ENCODE data around the gene STRA8. TPM values are rescaled to one million over a fixed set of nuclear protein-coding genes. Genes with fewer than 3 reads are reported as not detected.

Gene STRA8
- total RNA-seq, 1 experiment from 2014 or later: not detected

- ChIA-PET POLR2A (interaction anchor here (0.7 to 0.8 kb wide), 2 partner anchors 19 to 473 kb away, joined by 3 read pairs; no protein-coding TSS in a partner anchor), CTCF (no interaction called here)
- DNase-seq (ENCODE audit: unreplicated experiment): no peak
- H3K9me3 Mint-ChIP-seq (ENCODE audit: unreplicated experiment): no peaks in the 10 kb centered on the region
- BruUV-seq (replicated peaks): no TSS peak
- TF ChIP-seq CTCF (IDR thresholded peaks at IDR 0.05; ENCODE audit: unreplicated experiment): no peak
- H3K27me3 Mint-ChIP-seq (ENCODE audit: insufficient read depth, unreplicated experiment): no peaks in the 10 kb centered on the region
- no peaks in the 10 kb centered on the region for H3K4me1 Mint-ChIP-seq (ENCODE audit: insufficient read depth, unreplicated experiment)
- intact Hi-C loops (cut with micrococcal nuclease): no loop called here
- peaks cover 14% of the 10 kb centered on the region for H3K36me3 Mint-ChIP-seq (ENCODE audit: insufficient read depth, unreplicated experiment)
- no peak overlapping the region for H3K4me3 Mint-ChIP-seq (ENCODE audit: unreplicated experiment)
- H3K27ac Mint-ChIP-seq (ENCODE audit: low read depth, unreplicated experiment): no peak overlapping the region
Measured at GRCh38 chr7:135199439-135199838, 34.2 kb upstream of the STRA8 start.

DNA sequence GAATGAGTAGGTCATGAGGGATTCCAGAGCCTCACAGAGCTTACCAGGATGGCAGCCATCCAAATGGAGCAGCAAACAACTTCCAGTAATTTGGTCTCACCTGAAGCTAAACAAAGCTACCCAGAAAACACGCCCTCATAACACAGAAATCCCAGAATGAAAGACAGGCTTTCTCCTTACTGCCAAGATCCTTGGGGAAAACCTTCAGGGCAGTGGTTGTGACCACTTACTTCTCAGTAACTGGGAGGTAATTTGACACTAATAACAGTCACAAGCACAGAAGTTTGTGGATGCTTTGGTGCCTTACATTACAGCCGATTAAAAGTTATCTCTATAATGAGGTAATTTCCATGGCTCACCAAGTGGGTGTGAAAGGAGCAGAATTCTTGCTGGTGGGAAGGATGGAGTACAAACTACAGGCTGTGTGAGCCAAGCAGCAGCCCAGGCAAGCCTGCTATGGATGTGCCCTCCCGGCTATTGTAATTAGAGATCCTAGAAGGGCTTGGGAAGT lies 32.8 kb upstream of the STRA8 start:
- Mint-ChIP-seq H3K4me3 (ENCODE audit: unreplicated experiment) (no peak overlapping the region), H3K4me1 (ENCODE audit: insufficient read depth, unreplicated experiment) (peaks cover 5% of the 10 kb centered on the region), H3K36me3 (ENCODE audit: insufficient read depth, unreplicated experiment) (peaks cover 17% of the 10 kb centered on the region), H3K27me3 (ENCODE audit: insufficient read depth, unreplicated experiment) (no peaks in the 10 kb centered on the region), H3K9me3 (ENCODE audit: unreplicated experiment) (no peaks in the 10 kb centered on the region), H3K27ac (ENCODE audit: low read depth, unreplicated experiment) (no peak overlapping the region)
- ChIA-PET CTCF (no interaction called here), POLR2A (interaction anchor here (1.5 kb wide), 1 partner anchor 9 kb away, joined by 6 read pairs; no protein-coding TSS in a partner anchor)
- DNase-seq (ENCODE audit: unreplicated experiment): peak; percentile 57
- intact Hi-C loops (cut with micrococcal nuclease): no loop called here
- BruUV-seq (replicated peaks): no TSS peak
- no peak for TF ChIP-seq CTCF (IDR thresholded peaks at IDR 0.05; ENCODE audit: unreplicated experiment)

- Mint-ChIP-seq H3K36me3 (ENCODE audit: insufficient read depth, unreplicated experiment) (peaks cover 19% of the 10 kb centered on the region), H3K27ac (ENCODE audit: low read depth, unreplicated experiment) (no peak overlapping the region), H3K27me3 (ENCODE audit: insufficient read depth, unreplicated experiment) (no peaks in the 10 kb centered on the region), H3K9me3 (ENCODE audit: unreplicated experiment) (no peaks in the 10 kb centered on the region), H3K4me3 (ENCODE audit: unreplicated experiment) (no peak overlapping the region), H3K4me1 (ENCODE audit: insufficient read depth, unreplicated experiment) (peaks cover 5% of the 10 kb centered on the region)
- ChIA-PET CTCF (no interaction called here), POLR2A (interaction anchor here (0.6 to 1.5 kb wide), 3 partner anchors 9 to 13 kb away, joined by 3 to 6 read pairs (median 6); partner anchors contain the start of gene WDR91)
- intact Hi-C loops (cut with micrococcal nuclease): no loop called here
- DNase-seq (ENCODE audit: unreplicated experiment): no peak
- TF ChIP-seq CTCF (IDR thresholded peaks at IDR 0.05; ENCODE audit: unreplicated experiment): no peak
- no TSS peak for BruUV-seq (replicated peaks)
Measured at GRCh38 chr7:135201350-135201749, 32.3 kb upstream of the STRA8 start.

DNA sequence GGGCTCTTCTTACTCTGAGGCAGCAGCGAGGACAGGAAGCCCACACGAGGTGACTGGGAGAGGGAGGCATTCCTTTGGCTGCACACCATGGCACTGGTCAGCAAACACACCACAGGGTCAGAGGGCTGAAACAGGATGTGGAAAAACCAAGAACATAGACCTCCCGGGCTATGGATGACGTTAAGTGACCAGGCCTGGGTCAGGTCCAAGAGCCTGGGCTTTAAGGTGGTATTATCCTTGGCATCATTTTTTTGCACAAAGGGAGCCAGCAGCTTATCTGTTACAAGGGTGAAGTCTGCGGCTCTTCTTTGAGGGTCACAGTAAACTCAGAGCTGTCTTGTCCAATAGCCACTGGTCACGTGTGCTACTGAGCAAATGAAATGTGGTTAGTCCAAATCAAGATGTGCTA lies 29.3 kb upstream of the STRA8 start:
- peaks cover 17% of the 10 kb centered on the region for H3K36me3 Mint-ChIP-seq (ENCODE audit: insufficient read depth, unreplicated experiment)
- DNase-seq (ENCODE audit: unreplicated experiment): no peak
- H3K27ac Mint-ChIP-seq (ENCODE audit: low read depth, unreplicated experiment): no peak overlapping the region
- no peaks in the 10 kb centered on the region for H3K9me3 Mint-ChIP-seq (ENCODE audit: unreplicated experiment)
- peaks cover 5% of the 10 kb centered on the region for H3K4me1 Mint-ChIP-seq (ENCODE audit: insufficient read depth, unreplicated experiment)
- ChIA-PET CTCF (interaction anchor here (0.7 to 1.7 kb wide), 3 partner anchors 16 to 218 kb away, joined by 4 to 6 read pairs (median 4); partner anchors contain the start of gene AGBL3), POLR2A (interaction anchor here (1.7 kb wide), 1 partner anchor 34 kb away, joined by 6 read pairs; the partner anchor contains the start of gene CYREN)
- TF ChIP-seq CTCF (IDR thresholded peaks at IDR 0.05; ENCODE audit: unreplicated experiment): no peak
- H3K4me3 Mint-ChIP-seq (ENCODE audit: unreplicated experiment): no peak overlapping the region
- no peaks in the 10 kb centered on the region for H3K27me3 Mint-ChIP-seq (ENCODE audit: insufficient read depth, unreplicated experiment)
- BruUV-seq (replicated peaks): no TSS peak
- intact Hi-C loops (cut with micrococcal nuclease): no loop called here
